ENCODE measurements around the gene ANAPC2.

ANAPC2 gene

DNA sequence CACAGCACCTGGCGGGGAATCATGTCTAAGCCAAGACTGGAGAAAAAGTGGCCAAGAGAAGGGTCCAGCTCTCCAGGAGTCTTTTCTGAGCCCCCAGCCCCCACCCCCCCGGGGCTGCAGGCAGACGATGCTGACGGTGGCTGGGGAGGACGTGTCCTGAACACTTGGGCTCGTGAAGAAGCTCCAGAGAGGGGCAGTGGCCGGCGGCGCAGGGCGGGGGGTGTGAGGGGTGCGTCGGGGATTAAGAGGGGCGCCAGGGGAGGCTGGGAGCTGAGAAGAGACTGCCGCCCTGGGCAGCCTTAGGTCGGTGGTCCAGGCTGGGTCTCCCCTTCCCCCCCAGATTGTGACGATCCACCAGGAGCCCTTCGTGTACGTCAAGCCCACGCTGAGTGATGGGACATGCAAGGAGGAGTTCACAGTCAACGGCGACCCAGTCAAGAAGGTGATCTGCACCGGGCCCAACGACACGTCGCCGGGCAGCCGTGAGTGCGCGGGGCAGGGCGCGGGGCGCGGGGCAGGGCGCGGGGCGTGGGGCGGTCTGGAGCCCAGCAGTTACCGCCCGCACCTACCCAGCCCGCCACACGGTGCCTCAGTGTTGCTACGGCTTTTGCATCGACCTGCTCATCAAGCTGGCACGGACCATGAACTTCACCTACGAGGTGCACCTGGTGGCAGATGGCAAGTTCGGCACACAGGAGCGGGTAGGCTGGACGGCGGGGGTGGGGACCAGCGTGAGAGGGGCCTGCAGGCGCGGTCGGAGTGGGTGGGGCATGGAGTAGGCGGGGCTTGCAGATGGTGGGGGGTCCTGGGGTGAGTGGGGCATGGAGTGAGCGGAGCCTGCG, 27.4 kb downstream of the ANAPC2 start:
- no peak for DNase-seq

DNA sequence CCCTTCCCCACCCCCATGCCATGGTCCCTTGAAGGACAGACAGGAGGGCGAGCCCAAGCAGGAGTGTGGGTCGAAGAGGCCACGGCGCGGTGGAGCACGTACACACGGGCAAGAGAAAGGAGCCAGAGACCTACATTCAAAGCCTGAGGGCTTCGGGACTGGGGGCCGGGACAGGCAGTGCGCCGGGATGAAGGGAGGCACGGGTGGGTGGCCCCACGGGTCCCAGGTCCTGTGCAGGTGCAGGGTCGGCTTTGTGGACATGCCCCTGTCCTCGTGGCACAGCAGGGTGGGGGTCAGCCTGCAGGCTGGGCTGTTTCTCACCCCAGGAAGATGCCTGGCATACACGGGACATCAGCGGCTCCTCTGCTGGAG, 28.3 kb downstream of the ANAPC2 start:
- DNase-seq = no peak

DNA sequence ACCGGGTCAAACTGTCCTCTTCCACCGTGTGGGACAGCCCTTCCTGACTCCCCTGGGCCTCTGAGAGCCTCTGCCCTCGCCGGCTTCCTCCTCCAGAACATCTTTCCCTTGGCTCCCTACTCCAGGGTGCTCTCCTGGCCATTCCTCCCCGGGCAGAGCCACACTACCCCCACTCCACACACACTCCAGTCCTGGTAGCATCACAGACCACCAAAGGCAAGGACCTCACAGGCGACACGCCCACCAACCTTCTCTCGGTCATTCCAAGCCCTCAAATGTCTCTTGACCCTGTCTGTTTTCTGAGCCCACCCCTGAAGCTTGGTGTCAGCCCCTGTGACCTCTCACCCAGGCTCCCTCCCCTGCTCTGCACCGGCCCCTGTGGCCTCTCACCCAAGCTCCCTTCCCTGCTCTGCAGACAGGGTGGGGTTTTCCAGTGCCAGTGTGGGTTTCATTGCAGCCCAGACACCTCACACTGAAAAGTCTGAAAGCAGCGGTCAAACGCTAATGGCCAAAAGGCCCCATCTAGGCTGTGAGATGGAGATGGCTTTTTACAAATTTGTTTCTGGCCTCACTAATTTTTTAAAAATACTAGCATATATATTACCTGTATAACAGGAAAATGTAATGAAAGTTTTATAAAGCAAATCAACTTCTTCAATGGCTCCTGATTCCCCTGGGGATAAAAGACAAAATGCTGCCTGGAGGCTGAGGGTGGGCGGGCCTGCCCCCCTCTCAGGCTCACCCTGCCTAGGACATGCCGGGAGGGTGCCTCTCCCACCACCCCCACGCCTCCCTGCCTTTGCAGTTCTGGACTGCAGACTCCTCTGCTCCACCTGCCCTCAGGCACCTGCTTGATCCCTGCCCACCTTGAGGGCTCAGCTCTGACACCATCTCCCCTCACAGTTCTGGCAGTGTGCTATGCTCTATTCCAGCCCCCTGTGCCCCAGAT, 29.0 kb downstream of the ANAPC2 start:
- DNase-seq = no peak

DNA sequence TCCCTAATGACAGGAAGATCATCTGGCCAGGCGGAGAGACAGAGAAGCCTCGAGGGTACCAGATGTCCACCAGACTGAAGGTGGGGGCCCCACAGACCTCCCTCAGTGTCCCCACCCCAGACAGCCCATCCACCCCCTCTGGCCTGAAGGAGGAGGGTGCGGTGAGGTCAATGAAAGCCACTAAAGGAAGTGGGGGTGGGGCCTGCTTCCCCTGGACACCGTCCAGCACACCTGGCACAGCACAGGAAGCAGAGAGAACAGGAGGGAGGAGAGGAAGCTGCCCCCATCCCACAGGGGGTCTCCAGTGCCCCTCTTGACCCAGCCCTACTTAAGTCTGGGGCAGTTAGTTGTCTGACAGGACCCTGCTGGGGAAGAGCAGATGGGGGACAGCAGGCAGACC, 29.7 kb downstream of the ANAPC2 start:
- DNase-seq = no peak

DNA sequence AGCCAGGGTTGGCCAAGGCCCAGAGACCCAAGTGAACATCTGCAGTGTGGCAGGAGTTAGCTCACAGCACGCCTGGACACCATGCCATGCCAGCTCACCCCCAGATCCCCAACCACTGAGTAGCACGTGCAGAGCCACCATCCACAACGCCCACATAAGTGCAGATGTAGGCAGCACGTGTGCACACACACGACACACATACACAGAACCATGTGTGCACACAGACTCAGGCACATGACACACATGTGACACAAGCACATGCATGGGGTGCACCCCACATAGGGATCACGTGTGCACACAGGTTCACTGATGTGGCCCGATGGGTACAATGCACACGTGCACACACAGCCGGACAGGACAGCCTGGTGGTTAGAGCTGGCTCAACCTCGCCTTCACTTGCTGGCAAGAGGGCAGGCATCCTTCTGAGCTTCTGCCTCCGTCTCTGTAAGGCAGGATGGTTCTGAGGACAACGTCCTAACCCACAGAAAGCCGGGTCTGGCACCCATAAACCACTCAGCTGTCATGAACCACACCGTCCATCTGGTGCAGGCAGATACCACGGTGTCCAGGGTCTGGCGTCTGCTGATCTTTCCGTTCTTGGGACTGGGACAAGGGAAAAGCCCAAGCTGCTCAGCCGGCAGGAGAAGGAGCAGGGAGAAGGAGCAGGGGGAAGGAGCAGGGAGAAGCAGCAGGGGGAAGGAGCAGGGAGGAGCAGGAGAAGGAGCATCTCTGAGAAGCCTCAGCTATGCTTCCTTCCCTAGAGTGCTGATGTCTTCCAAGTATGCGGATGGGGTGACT, 30.5 kb downstream of the ANAPC2 start:
- DNase-seq = no peak

DNA sequence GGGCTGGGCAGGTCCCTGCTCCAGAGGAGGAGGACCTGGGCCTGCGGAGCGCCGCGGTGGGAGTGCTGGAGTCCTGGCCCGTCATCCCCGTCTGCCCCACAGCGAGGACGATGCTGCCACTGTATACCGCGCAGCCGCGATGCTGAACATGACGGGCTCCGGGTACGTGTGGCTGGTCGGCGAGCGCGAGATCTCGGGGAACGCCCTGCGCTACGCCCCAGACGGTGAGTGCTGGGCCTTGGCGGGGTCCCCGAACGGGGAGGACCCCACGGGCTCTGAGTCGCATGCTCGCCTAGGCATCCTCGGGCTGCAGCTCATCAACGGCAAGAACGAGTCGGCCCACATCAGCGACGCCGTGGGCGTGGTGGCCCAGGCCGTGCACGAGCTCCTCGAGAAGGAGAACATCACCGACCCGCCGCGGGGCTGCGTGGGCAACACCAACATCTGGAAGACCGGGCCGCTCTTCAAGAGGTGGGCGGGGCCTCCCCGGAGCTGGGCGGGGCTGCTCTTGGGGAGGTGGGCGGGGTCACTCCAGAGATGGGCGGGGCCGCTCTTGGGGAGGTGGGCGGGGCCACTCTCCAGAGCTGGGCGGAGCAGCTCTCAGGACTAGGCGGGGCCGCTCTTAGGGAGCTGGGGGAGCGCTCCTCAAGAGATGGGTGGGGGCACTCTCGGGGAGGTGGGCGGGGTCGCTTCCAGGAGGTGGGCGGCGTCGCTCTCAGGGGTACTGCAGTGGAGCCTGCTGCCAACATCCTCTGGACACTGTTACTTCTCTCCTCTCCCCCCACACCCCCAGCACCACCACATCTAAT, 31.6 kb downstream of the ANAPC2 start:
- no peak for DNase-seq

DNA sequence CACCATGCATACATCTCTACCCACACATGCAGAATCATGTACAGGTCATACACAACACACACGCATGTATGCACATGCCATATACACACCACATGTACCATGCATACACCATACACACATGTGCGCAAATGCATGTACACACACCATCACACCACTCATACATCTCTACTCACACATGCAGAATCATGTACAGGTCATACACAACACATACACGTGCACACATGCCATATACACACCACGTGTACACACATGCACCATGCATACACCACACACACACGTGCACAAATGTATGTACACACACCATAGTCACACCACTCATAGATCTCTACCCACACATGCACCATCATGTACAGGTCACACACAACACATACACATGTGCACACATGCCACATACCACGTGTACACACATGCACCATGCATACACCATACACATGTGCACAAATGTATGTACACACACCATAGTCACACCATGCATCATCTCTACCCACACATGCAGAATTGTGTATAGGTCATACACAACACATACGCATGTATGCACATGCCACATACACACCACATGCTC, 35.4 kb downstream of the ANAPC2 start:
- no peak for DNase-seq

DNA sequence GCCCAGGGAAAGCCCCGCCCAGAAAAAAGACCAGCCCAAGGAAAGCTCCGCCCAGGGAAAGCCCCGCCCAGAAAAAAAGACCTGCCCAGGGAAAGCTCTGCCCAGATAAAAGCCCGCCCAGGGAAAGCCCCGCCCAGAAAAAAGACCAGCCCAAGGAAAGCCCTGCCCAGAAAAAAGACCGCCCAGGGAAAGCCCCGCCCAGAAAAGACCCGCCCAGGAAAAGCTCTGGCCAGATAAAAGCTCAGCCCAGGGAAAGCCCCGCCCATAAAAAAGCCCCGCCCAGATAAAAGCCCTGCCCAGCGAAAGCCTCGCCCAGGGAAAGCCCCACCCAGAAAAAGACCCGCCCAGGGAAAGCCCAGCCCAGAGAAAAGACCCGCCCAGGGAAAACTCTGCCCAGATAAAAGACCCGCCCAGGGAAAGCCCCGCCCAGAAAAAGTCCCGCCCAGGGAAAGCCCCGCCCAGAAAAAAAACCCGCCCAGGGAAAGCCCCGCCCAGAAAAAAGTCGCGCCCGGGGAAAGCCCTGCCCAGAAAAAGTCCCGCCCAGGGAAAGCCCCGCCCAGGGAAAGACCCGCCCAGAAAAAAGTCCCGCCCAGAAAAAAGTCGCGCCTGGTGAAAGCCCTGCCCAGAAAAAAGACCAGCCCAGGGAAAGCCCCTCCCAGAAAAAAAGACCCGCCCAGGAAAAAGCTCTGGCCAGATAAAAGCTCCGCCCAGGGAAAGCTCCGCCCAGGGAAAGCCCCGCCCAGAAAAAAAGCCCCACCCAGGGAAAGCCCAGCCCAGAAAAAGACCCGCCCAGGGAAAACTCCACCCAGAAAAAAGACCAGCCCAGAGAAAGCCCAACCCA, 37.5 kb downstream of the ANAPC2 start:
- DNase-seq = no peak

DNA sequence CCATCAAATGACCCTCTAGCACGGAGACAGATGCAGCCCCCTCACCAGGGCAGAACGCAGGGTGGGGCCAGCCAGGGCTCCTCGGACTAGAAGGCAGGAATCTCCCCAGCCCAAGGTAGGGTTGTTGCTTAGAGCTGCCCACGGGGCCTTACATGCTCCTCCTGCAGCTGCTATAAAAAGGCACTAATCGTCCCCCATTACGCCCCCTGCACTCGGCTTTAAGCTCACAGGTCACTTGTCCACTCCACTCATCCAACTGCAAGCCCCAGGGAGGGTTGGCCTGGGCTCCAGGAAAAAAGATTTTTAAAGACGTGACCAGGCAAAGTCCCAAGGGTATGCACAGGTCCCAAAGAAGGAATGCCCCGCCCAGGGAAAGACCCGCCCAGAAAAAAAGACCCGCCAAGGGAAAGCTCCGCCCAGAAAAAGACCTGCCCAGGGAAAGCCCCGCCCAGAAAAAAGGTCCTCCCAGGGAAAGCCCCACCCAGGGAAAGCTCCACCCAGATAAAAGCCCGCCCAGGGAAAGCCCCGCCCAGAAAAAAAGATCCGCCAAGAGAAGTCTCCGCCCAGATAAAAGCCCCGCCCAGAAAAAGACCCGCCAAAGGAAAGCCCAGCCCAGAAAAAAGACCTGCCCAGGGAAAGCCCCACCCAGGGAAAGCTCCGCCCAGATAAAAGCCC, 38.3 kb downstream of the ANAPC2 start:
- DNase-seq = no peak

DNA sequence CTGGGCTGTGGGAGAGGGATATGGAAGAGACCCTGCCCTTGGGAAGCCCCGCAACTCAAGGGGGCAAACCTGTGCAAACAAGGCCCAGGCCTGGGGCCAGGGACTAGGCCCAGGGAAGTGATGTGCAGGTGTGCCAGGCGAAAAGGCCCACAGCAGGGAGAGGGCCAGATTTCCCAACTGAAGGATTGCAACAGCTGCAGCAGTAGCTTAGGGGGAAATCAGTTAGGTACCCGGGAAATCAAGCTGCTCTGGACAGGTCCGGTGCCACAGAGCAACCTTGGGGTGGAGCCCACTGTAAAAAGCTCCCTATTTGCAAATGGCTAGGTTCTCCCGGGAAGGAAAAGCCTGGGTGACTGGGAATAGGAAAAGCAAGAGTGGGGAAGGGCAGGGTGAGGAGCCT, 39.0 kb downstream of the ANAPC2 start:
- no peak for DNase-seq

DNA sequence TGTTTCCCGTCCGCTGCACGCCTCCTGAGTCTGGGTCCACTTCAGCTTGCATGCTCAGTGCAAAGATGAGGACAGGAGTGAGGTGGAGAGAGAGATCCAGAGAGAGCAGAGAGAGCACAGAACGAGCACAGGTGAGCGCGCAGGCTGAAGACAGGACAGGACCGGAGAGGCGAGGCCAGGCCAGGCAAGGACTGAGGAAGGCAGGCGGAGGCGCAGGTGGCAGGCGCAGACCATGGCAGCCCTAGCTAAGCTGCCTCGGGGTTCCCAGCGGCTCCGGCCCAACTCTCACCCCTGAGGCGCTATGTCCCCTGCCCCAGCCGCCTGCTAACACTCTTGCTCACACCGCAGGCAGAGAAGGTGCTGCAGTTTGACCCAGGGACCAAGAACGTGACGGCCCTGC, 39.7 kb downstream of the ANAPC2 start:
- DNase-seq = no peak

DNA sequence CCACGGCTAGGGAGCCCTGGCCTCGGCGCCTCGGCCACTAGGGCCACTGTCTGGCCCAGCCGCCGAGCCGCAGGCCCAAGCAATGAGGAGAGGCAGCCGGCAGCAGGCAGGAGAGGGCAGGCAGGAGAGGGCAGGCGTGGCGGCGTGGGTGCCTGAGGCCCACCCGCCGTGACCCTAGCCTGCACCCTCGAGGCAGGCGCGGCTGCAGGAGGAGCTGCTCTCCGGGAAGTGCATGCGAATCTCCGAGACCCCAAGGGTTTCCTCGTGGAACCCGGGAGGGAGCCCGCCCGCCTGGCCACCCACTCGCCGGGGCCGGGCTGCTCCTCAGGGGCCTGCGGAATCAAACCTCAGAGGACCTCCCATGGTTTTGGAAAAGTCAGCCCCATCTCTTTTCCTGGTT, 40.1 kb downstream of the ANAPC2 start:
- no peak for DNase-seq

DNA sequence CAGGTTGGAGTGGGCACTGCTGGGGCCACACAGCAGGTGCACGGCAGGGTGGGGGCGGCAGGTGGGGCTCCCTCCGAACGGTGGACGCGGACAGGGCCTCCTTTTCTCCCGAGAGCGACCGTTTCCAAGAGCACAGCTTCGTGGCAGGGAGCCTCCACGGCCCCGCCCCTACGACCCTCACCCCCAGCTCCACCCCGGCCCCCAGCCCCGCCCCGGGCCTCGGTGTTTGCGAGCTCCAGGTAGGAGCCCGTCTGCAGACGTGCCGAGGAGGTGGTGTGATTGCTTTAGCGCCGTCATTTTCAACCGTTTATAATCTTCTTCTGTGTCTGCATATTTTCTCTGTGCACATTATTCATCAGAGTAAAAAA, 40.6 kb downstream of the ANAPC2 start:
- DNase-seq = no peak

DNA sequence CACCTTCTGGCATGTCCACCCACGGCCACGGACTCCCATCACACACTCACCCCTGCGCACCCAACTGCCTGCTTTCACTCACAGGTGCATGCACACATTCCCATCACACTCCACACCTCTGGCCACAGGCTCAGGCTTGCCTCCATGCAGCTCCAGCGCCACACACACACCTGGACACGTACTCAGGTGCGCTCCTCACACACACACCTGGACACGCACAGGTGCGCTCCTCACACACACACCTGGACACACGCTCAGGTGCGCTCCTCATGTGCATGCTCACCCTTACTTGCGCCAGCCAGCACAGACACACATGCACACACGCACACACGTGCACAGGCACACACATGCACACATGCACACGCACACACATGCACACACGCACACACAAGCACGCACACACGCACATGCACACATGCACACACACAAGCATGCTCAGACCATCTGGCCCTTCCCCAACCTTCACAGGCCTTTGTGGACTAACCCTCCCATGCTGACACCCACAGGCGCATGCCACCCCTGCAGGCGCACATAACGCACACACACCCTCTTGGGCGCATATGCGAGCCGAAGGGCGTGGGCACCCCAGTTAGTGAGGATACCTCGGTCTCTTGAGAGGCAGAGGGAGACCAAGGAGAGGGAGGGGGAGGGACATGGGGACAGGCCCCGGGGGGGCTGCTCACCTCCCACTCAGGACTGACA, 41.1 kb downstream of the ANAPC2 start:
- no peak for DNase-seq

DNA sequence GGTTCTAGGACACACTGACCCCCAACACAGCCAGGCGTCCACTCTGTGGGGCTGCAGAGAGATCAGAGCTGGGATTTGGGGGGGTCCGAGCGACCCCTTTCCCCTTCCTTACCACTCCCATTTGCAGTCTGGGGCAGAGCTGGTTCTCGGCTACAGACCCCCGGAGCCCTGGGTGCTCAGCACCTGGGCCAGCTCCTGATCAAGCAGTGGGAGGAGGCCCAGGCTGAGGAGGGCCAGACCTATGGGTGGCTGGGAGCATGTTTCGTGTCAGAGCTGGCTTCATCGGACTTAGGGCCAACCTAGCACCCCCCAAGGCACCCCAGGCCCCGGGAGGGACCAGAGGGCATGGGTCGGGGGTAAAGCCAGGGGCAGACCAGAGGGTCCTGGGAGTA, 41.8 kb downstream of the ANAPC2 start:
- no peak for DNase-seq

DNA sequence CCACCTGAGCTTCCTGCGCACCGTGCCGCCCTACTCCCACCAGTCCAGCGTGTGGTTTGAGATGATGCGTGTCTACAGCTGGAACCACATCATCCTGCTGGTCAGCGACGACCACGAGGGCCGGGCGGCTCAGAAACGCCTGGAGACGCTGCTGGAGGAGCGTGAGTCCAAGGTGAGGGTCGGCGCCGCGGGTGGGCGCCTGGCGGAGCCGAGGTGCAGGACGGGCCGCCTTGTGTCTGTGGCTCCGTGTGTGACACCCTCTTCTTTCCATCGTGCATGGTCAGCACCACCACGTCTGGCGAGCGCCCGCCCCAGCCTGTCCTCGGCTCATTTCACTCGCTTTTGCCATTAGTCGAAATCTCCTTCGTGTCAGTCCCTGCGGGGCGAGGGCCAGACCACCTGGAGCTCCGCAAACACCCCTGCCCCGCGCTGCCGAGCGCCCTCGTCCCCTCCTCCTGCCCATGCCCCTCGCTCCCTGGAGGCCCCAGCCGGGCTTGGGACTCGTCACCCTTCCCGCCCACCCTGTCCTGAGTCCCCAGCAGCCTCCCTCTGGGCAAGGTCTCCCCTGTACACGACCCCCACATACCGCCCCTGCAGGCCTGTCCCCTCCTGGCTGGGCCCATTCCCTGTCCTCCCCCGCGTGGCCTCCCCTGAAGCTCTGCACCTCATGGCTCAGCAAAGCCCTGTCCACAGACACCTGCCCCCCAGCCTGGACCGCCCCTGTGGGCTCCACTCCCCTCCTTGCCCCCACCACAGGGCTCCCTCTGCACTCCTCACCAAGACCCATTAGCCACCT, 42.4 kb downstream of the ANAPC2 start:
- no peak for DNase-seq

DNA sequence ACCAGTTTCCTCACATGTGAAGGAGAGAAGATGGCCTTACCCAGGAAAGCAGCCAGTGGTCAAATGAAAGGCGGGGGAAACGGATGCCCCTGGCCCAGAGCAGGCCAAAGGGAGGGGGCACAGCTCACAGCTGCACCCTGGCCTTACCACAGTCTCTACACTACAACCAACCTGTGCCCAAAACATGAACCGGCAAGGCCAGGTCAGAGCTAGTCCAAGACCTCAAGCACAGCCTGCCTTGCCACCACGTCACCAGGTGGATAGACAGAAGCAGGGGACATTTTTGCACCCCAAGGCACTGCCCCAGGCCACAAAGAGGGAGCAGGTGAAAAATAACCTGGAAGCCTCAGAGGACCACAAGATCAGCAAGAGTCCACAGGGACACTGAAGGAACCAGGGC, 44.9 kb downstream of the ANAPC2 start:
- DNase-seq = no peak

DNA sequence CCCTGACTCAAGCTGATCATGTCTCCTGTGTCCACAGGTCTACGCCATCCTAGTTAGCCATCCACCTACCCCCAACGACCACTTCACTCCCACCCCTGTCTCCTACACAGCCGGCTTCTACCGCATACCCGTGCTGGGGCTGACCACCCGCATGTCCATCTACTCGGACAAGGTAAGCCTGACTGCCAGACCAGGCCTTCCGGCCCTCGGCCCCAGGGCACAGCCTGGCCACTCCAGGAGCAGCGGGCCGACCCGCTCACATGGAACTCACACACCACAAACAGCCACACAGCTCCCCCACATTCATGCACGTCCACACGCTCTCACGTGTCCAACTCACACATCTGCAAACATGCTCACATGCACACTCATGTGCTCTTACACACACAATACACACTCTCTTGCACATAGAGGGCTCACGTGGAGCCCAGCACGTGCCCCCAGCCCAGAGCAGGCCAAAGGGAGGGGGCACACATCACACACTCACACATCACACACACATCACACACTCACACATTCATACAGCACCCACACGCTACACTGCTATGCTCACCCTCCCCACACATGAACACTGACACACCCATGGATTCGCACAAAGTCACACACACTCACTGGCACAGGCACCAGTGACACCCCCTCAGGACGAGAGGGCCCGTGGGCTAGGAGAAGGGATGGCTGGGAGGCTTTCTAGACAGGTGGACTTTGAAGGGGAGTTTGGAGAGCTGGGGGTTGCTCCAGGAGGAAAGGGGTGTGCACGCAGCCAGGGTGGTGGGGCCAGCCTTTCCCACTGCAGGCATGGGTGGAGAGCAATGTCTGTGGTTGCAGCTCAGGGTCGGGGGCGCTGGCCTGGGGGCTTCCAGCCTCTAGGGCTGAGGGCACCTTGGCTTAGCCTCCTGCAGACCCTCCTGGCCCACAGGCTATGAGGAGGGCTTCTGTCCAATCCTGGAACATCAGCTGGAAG, 46.1 kb downstream of the ANAPC2 start:
- DNase-seq = no peak
